NT2/D1 (cell line): ENCODE results near the gene INPP5D.

ENCODE experiments used
- DNase-seq: peaks from one replicate; pipeline ENCODE4 v3.0.0-alpha.2; 2011; ENCODE audit warnings: low read depth, low spot score
- H3K27me3 ChIP-seq: 2 replicates; pipeline ENCODE4 v1.6.0; 2011; ENCODE audit warnings: mild to moderate bottlenecking; ENCODE audit not compliant: insufficient read length, insufficient read depth
- H3K36me3 ChIP-seq: 2 replicates; pipeline ENCODE4 v1.6.1; 2011; ENCODE audit warnings: mild to moderate bottlenecking, low read length, mixed read lengths; ENCODE audit not compliant: insufficient read depth, insufficient read length
- H3K4me1 ChIP-seq: 2 replicates; pipeline ENCODE4 v1.5.1; 2011; ENCODE audit not compliant: insufficient read depth, insufficient read length
- H3K4me3 ChIP-seq: 2 replicates; pipeline ENCODE4 v1.5.1; 2011; ENCODE audit warnings: low read depth; ENCODE audit not compliant: insufficient read length
- H3K9ac ChIP-seq: 2 replicates; pipeline ENCODE4 v1.6.0; 2011; ENCODE audit warnings: low read depth; ENCODE audit not compliant: insufficient read length
- H3K9me3 ChIP-seq: 2 replicates; pipeline ENCODE4 v1.5.1; 2011; ENCODE audit warnings: mild to moderate bottlenecking, low read length; ENCODE audit not compliant: insufficient read depth
- SUZ12 ChIP-seq: IDR thresholded peaks from 2 replicates; pipeline ENCODE4 v1.6.1; 2011; ENCODE audit not compliant: insufficient read length, insufficient read depth; ENCODE audit errors: extremely low read depth
- YY1 ChIP-seq: IDR thresholded peaks from 2 replicates; pipeline ENCODE4 v1.6.1; 2011; ENCODE audit not compliant: insufficient read length, insufficient read depth
- ZNF274 ChIP-seq: IDR thresholded peaks from 2 replicates; pipeline ENCODE4 v1.6.1; 2011; ENCODE audit warnings: mild to moderate bottlenecking, low read depth, low read length

INPP5D gene

GRCh38 chr2:233085037-233085838 is 25.1 kb downstream of the INPP5D start:
- TF ChIP-seq YY1 = no peak
- no peak for TF ChIP-seq ZNF274
- no peak for TF ChIP-seq SUZ12
- no peak overlapping the region for H3K9ac ChIP-seq
- H3K4me1 ChIP-seq = peaks cover 8% of the 10 kb centered on the region
- no peak for DNase-seq
- H3K27me3 ChIP-seq = peaks cover 1% of the 10 kb centered on the region
- no peak overlapping the region for H3K4me3 ChIP-seq
- no peaks in the 10 kb centered on the region for H3K9me3 ChIP-seq
- H3K36me3 ChIP-seq = no peaks in the 10 kb centered on the region

GRCh38 chr2:233085839-233086150 is 25.7 kb downstream of the INPP5D start:
- no peak for DNase-seq
- H3K27me3 ChIP-seq = no peaks in the 10 kb centered on the region
- no peak overlapping the region for H3K9ac ChIP-seq
- TF ChIP-seq SUZ12 (no peak), YY1 (no peak), ZNF274 (no peak)
- peaks cover 8% of the 10 kb centered on the region for H3K4me1 ChIP-seq
- no peaks in the 10 kb centered on the region for H3K9me3 ChIP-seq
- no peaks in the 10 kb centered on the region for H3K36me3 ChIP-seq
- no peak overlapping the region for H3K4me3 ChIP-seq

GRCh38 chr2:233087713-233088112 is 27.6 kb downstream of the INPP5D start:
- Histone ChIP-seq H3K4me3 (no peak overlapping the region), H3K9ac (no peak overlapping the region), H3K4me1 (peaks cover 8% of the 10 kb centered on the region), H3K27me3 (no peaks in the 10 kb centered on the region), H3K9me3 (no peaks in the 10 kb centered on the region), H3K36me3 (no peaks in the 10 kb centered on the region)
- TF ChIP-seq ZNF274 (no peak), SUZ12 (no peak), YY1 (no peak)
- no peak for DNase-seq

- Histone ChIP-seq H3K9ac (no peak overlapping the region), H3K9me3 (no peaks in the 10 kb centered on the region), H3K36me3 (no peaks in the 10 kb centered on the region), H3K4me1 (no peaks in the 10 kb centered on the region), H3K4me3 (no peak overlapping the region), H3K27me3 (no peaks in the 10 kb centered on the region)
- TF ChIP-seq ZNF274 (no peak), YY1 (no peak), SUZ12 (no peak)
- no peak for DNase-seq
Observed at GRCh38 chr2:233088972-233089345, 28.8 kb downstream of the INPP5D start.

- Histone ChIP-seq H3K4me3 (no peak overlapping the region), H3K27me3 (no peaks in the 10 kb centered on the region), H3K9me3 (no peaks in the 10 kb centered on the region), H3K4me1 (no peaks in the 10 kb centered on the region), H3K9ac (no peak overlapping the region), H3K36me3 (no peaks in the 10 kb centered on the region)
- TF ChIP-seq YY1 (no peak), SUZ12 (no peak), ZNF274 (no peak)
- DNase-seq = no peak
Observed at GRCh38 chr2:233089851-233090250, 29.7 kb downstream of the INPP5D start.

GRCh38 chr2:233090879-233091278 is 30.7 kb downstream of the INPP5D start:
- Histone ChIP-seq H3K4me1 (no peaks in the 10 kb centered on the region), H3K27me3 (no peaks in the 10 kb centered on the region), H3K36me3 (no peaks in the 10 kb centered on the region), H3K9me3 (no peaks in the 10 kb centered on the region), H3K4me3 (no peak overlapping the region), H3K9ac (no peak overlapping the region)
- TF ChIP-seq SUZ12 (no peak), ZNF274 (no peak), YY1 (no peak)
- DNase-seq = no peak

GRCh38 chr2:233091595-233092375 is 31.6 kb downstream of the INPP5D start:
- Histone ChIP-seq H3K9me3 (no peaks in the 10 kb centered on the region), H3K27me3 (no peaks in the 10 kb centered on the region), H3K4me1 (no peaks in the 10 kb centered on the region), H3K4me3 (no peak overlapping the region), H3K36me3 (no peaks in the 10 kb centered on the region), H3K9ac (no peak overlapping the region)
- TF ChIP-seq ZNF274 = no peak
- no peak for TF ChIP-seq YY1
- no peak for TF ChIP-seq SUZ12
- DNase-seq = no peak
